Spinal cord (tissue), 10 donors: ENCODE measurements around the gene DNAH3. TPM values are rescaled to one million over a fixed set of nuclear protein-coding genes. Genes with fewer than 3 reads are reported as not detected.

Experiments used
- DNase-seq, 6 donors: peaks; one replicate each; pipeline versions ENCODE4 v3.0.0 to v3.0.0-alpha.2; 2013 to 2015; ENCODE audit warnings: low spot score in 6 of 6, low read depth in 4 of 6
- H3K27ac ChIP-seq: one replicate; pipeline ENCODE4 v1.5.1; 2013; ENCODE audit warnings: low read depth, low read length, control low read depth
- H3K27me3 ChIP-seq: one replicate; pipeline ENCODE4 v1.6.1; 2013; ENCODE audit warnings: low read length; ENCODE audit not compliant: control insufficient read depth, insufficient read depth
- H3K36me3 ChIP-seq: one replicate; pipeline ENCODE4 v1.6.1; 2013; ENCODE audit warnings: low read length; ENCODE audit not compliant: control insufficient read depth, insufficient read depth
- H3K4me1 ChIP-seq: one replicate; pipeline ENCODE4 v1.6.1; 2013; ENCODE audit warnings: low read length; ENCODE audit not compliant: control insufficient read depth, insufficient read depth
- H3K4me3 ChIP-seq: one replicate; pipeline ENCODE4 v1.5.1; 2013; ENCODE audit warnings: low read depth, low read length, control low read depth
- H3K9me3 ChIP-seq: one replicate; pipeline ENCODE4 v1.6.1; 2013; ENCODE audit warnings: low read length; ENCODE audit not compliant: control insufficient read depth, insufficient read depth
- WGBS: methylation state at CpG from one replicate; pipeline ENCODE4 v1.1.5; 2013; ENCODE audit warnings: missing lambda C conversion rate; ENCODE audit not compliant: insufficient coverage; 5-methylcytosine and 5-hydroxymethylcytosine counted together
- polyA plus RNA-seq, 2 donors: library from polyadenylated mRNA; unstranded; fragments of 120-200 nt; gene quantifications; one replicate each; pipeline ENCODE4 v1.2.1, GENCODE V29; 2013; ENCODE audit not compliant: insufficient read length in 2 of 2
- total RNA-seq, 2 donors: library from RNA; depleted of rRNA in 1 of 2; stranded (reverse); fragments of 120-200 nt in 1 of 2; fragments of >200 nt in 1 of 2; gene quantifications; one replicate each; pipeline versions ENCODE4 v1.2.3 to v1.2.4, GENCODE V29; 2013 to 2014
- donor health status: healthy.

The DNAH3 gene
- total and polyA plus RNA-seq, 4 donors = 1.6 to 3.2 (median 1.9) TPM

GRCh38 chr16:20911361-20911760 is 239.3 kb downstream of the DNAH3 start:
- no peak for DNase-seq
- no peaks in the 10 kb centered on the region for H3K4me1 ChIP-seq
- no peak overlapping the region for H3K4me3 ChIP-seq
- no peak overlapping the region for H3K27ac ChIP-seq
- 69% methylated on average over 1 of the region's 1 CpG for WGBS
- H3K36me3 ChIP-seq = peaks cover 5% of the 10 kb centered on the region
- no peaks in the 10 kb centered on the region for H3K9me3 ChIP-seq
- H3K27me3 ChIP-seq = no peaks in the 10 kb centered on the region

GRCh38 chr16:20910781-20911321 is 239.8 kb downstream of the DNAH3 start:
- no peak overlapping the region for H3K4me3 ChIP-seq
- no CpG with 5 or more reads among the region's 2 CpGs for WGBS
- no peaks in the 10 kb centered on the region for H3K9me3 ChIP-seq
- no peaks in the 10 kb centered on the region for H3K4me1 ChIP-seq
- no peak for DNase-seq
- H3K27ac ChIP-seq = no peak overlapping the region
- peaks cover 3% of the 10 kb centered on the region for H3K36me3 ChIP-seq
- no peaks in the 10 kb centered on the region for H3K27me3 ChIP-seq

DNA sequence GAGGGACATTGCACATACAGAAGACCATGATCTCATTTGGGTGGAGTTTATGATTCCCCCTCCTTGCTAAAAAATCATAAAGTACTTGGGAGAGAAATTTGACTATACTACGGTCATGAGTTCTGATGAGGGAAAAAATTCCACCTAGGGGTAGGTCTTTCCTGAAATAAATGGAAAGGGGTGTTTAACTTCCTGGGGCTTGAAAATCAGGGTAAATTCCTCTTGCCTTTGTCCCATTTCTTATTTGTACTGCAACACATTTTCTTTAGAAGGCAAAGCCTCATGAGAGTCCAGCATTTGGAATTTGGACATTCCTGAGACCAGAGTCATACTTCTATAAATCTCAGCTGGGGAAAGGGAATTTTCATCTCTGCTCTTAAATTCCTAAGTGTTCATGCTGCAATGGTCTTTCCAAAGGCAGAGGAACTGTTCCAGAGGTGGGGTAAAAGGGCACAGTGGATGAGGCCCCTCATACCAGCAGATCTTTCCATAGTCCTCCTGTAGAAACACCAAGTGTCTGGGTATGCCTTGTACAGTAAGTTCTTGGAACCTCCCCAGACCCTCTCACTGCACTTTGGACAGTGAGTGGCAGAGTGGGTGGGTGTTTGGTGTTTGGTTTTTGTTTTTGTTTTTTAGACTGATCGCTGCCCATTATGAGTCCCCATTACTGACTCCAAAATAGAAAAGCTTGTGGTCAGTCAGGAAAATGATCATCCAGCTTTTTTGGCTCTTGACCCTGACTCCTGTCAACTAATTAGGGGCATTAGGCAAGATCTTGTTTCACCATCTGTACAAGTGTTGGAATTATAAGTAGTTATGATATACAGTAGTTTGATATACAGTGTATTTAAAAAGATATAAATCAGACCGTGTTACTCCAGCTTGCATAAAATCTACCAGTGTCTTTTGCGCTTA is 244.0 kb downstream of the DNAH3 start:
- H3K4me1 ChIP-seq = peaks cover 4% of the 10 kb centered on the region
- H3K27ac ChIP-seq = no peak overlapping the region
- H3K36me3 ChIP-seq = no peaks in the 10 kb centered on the region
- H3K4me3 ChIP-seq = no peak overlapping the region
- WGBS = no CpG with 5 or more reads among the region's 4 CpGs
- no peak for DNase-seq
- H3K9me3 ChIP-seq = no peaks in the 10 kb centered on the region
- no peaks in the 10 kb centered on the region for H3K27me3 ChIP-seq

GRCh38 chr16:20905576-20905975 is 245.1 kb downstream of the DNAH3 start:
- Histone ChIP-seq H3K4me1 (peaks cover 8% of the 10 kb centered on the region), H3K27ac (no peak overlapping the region), H3K4me3 (no peak overlapping the region), H3K9me3 (no peaks in the 10 kb centered on the region), H3K27me3 (no peaks in the 10 kb centered on the region), H3K36me3 (no peaks in the 10 kb centered on the region)
- no CpG with 5 or more reads among the region's 3 CpGs for WGBS
- no peak for DNase-seq

- no CpG with 5 or more reads among the region's 3 CpGs for WGBS
- H3K27ac ChIP-seq = no peak overlapping the region
These were observed 246.1 kb downstream of the DNAH3 start for GRCh38 chr16:20904507-20905081.

GRCh38 chr16:20903899-20904506 is 246.6 kb downstream of the DNAH3 start:
- no peak overlapping the region for H3K4me3 ChIP-seq
- peaks cover 12% of the 10 kb centered on the region for H3K4me1 ChIP-seq
- H3K36me3 ChIP-seq = no peaks in the 10 kb centered on the region
- H3K27ac ChIP-seq = no peak overlapping the region
- no peaks in the 10 kb centered on the region for H3K27me3 ChIP-seq
- DNase-seq = no peak
- H3K9me3 ChIP-seq = no peaks in the 10 kb centered on the region
- WGBS = 83% methylated on average over 1 of the region's 5 CpGs

More at GRCh38 chr16:20904507-20905081, 246.1 kb downstream of the DNAH3 start:
- Histone ChIP-seq H3K9me3 (no peaks in the 10 kb centered on the region), H3K4me1 (peaks cover 11% of the 10 kb centered on the region), H3K36me3 (no peaks in the 10 kb centered on the region), H3K27me3 (no peaks in the 10 kb centered on the region), H3K4me3 (no peak overlapping the region)
- DNase-seq = no peak

GRCh38 chr16:20903116-20903898 is 247.3 kb downstream of the DNAH3 start:
- WGBS = 87% methylated on average over 5 of the region's 5 CpGs

GRCh38 chr16:20902426-20902825 is 248.2 kb downstream of the DNAH3 start:
- H3K4me1 ChIP-seq = peaks cover 12% of the 10 kb centered on the region
- no peak overlapping the region for H3K27ac ChIP-seq
- no peaks in the 10 kb centered on the region for H3K9me3 ChIP-seq
- no peaks in the 10 kb centered on the region for H3K27me3 ChIP-seq
- no peak for DNase-seq
- H3K36me3 ChIP-seq = no peaks in the 10 kb centered on the region
- WGBS = 80% methylated on average over 1 of the region's 6 CpGs
- H3K4me3 ChIP-seq = no peak overlapping the region

More at GRCh38 chr16:20903116-20903898, 247.3 kb downstream of the DNAH3 start:
- no peak for DNase-seq
- no peaks in the 10 kb centered on the region for H3K9me3 ChIP-seq
- no peaks in the 10 kb centered on the region for H3K36me3 ChIP-seq
- no peak overlapping the region for H3K27ac ChIP-seq
- H3K27me3 ChIP-seq = no peaks in the 10 kb centered on the region
- H3K4me3 ChIP-seq = no peak overlapping the region
- peaks cover 12% of the 10 kb centered on the region for H3K4me1 ChIP-seq
